ENCODE results near the gene MTOR.

- TF ChIP-seq CTCF (IDR thresholded peaks at IDR 0.05) (no peak), POLR2A (IDR thresholded peaks at IDR 0.05) (no peak)
Observed at GRCh38 chr1:11307852-11308251, 45.5 kb upstream of the MTOR start.
